Endothelial cell of umbilical vein (primary cell): ENCODE data around the gene FOXK1. TPM values are rescaled to one million over a fixed set of nuclear protein-coding genes. Genes with fewer than 3 reads are reported as not detected.

Experiments used
- BruUV-seq: library from RNA; stranded (reverse); fragments of 400-500 nt; replicated peaks from 2 replicates; lab custom pipeline; 2021; lab: Mats Ljungman, UMichigan
- CTCF ChIA-PET: fragments of 300-600, 350-600 bp; sonication (Branson Sonifier 250); formaldehyde crosslinking; loops from one replicate; lab custom pipeline; 2021; ENCODE audit warnings: antibody characterized with exemption, inconsistent platforms; lab: Charles Lee
- POLR2A ChIA-PET: fragments of 300-600, 350-600 bp; sonication (Branson Sonifier 250); formaldehyde crosslinking; loops from one replicate; lab custom pipeline; 2021; ENCODE audit warnings: antibody characterized with exemption, inconsistent platforms; lab: Charles Lee
- DNase-seq: peaks from one replicate; pipeline ENCODE4 v3.0.0-alpha.2; 2011; ENCODE audit warnings: low read depth, low spot score
- FAIRE-seq: peaks from 2 replicates; lab custom pipeline; 2011; peaks lifted over from hg19 to GRCh38; lab: Jason Lieb, UNC
- H2AFZ ChIP-seq: 2 replicates; pipeline ENCODE4 v1.6.0; 2012; ENCODE audit warnings: low read depth, low read length, control low read depth, inconsistent platforms
- H3K27ac ChIP-seq: 2 replicates; pipeline ENCODE4 v1.5.1; 2011; ENCODE audit warnings: low read depth, mild to moderate bottlenecking, control low read depth, low read length, moderate library complexity; ENCODE audit not compliant: insufficient read depth
- H3K27me3 ChIP-seq, 2 experiments: 2 replicates each; pipeline versions ENCODE4 v1.6.0 to v1.6.1; 2011; ENCODE audit warnings: low read length in 2 of 2, mixed read lengths in 1 of 2; ENCODE audit not compliant: control insufficient read depth in 2 of 2, insufficient read depth in 2 of 2
- H3K36me3 ChIP-seq, 2 experiments: 2 replicates in 1 of 2; 3 replicates in 1 of 2; pipeline ENCODE4 v1.5.1; 2011; ENCODE audit warnings: low read length in 2 of 2, mild to moderate bottlenecking in 1 of 2, moderate library complexity in 1 of 2; ENCODE audit not compliant: control insufficient read depth in 2 of 2, insufficient read depth in 2 of 2; ENCODE audit errors: extremely low read depth in 1 of 2
- H3K4me1 ChIP-seq: 3 replicates; pipeline ENCODE4 v1.5.1; 2011; ENCODE audit warnings: mild to moderate bottlenecking, low read length; ENCODE audit not compliant: control insufficient read depth, insufficient read depth; ENCODE audit errors: extremely low read depth
- H3K4me2 ChIP-seq: 2 replicates; pipeline ENCODE4 v1.6.1; 2011; ENCODE audit warnings: low read length, control low read depth, mixed read lengths; ENCODE audit not compliant: insufficient read depth
- H3K4me3 ChIP-seq, 3 experiments: fragments of 200-600 bp in 1 of 3; sonication (generic), shearing (Covaris generic) in 1 of 3; replicated peaks in 1 of 3; 2 replicates each; pipeline ENCODE4 v1.5.1; 2011 to 2016; ENCODE audit warnings: control low read depth in 3 of 3, low read length in 3 of 3, mild to moderate bottlenecking in 2 of 3, inconsistent platforms in 1 of 3, low read depth in 1 of 3, moderate library complexity in 1 of 3; ENCODE audit not compliant: insufficient read depth in 1 of 3
- H3K79me2 ChIP-seq: 2 replicates; pipeline ENCODE4 v1.6.0; 2012; ENCODE audit warnings: low read length, inconsistent platforms; ENCODE audit not compliant: control insufficient read depth, insufficient read depth
- H3K9ac ChIP-seq: replicated peaks from 2 replicates; pipeline ENCODE3; 2011; ENCODE audit warnings: low read length, control low read depth; ENCODE audit not compliant: insufficient read depth; ENCODE audit errors: extremely low read depth
- H3K9me1 ChIP-seq: replicated peaks from 3 replicates; pipeline ENCODE4 v1.6.0; 2011; ENCODE audit warnings: mild to moderate bottlenecking, low read length; ENCODE audit not compliant: control insufficient read depth, insufficient read depth; ENCODE audit errors: extremely low read depth
- H3K9me3 ChIP-seq: replicated peaks from 2 replicates; pipeline ENCODE4 v1.5.1; 2012; ENCODE audit warnings: low read length, inconsistent platforms; ENCODE audit not compliant: control insufficient read depth, insufficient read depth
- H4K20me1 ChIP-seq: replicated peaks from 2 replicates; pipeline ENCODE3; 2011; ENCODE audit warnings: mild to moderate bottlenecking, low read length; ENCODE audit not compliant: control insufficient read depth, insufficient read depth; ENCODE audit errors: extremely low read depth
- CTCF ChIP-seq, 2 donors: IDR thresholded peaks; 1 replicate in 1 of 2; 2 replicates in 1 of 2; pipeline ENCODE4 v1.5.1; 2011; ENCODE audit warnings: low read length in 2 of 2, mild to moderate bottlenecking in 2 of 2, moderate library complexity in 2 of 2, control low read depth in 1 of 2, inconsistent platforms in 1 of 2, low read depth in 1 of 2; ENCODE audit not compliant: insufficient read depth in 1 of 2; ENCODE audit errors: extremely low read depth in 1 of 2
- EZH2 ChIP-seq: IDR thresholded peaks from 2 replicates; pipeline ENCODE4 v1.6.1; 2012; ENCODE audit warnings: borderline replicate concordance, low read depth, mild to moderate bottlenecking, moderate library complexity, low read length, inconsistent platforms; ENCODE audit not compliant: severe bottlenecking
- FOS ChIP-seq: IDR thresholded peaks from 2 replicates; pipeline ENCODE4 v1.6.1; 2011; ENCODE audit warnings: mild to moderate bottlenecking, low read length, moderate library complexity, borderline replicate concordance; ENCODE audit not compliant: insufficient read depth
- GATA2 ChIP-seq: IDR thresholded peaks from 2 replicates; pipeline ENCODE4 v1.7.0; 2011; ENCODE audit warnings: low read depth, mild to moderate bottlenecking, moderate library complexity, mixed read lengths, low read length; ENCODE audit not compliant: insufficient read length, insufficient read depth
- JUN ChIP-seq: IDR thresholded peaks from 2 replicates; pipeline ENCODE4 v1.6.1; 2011; ENCODE audit warnings: borderline replicate concordance, low read depth; ENCODE audit not compliant: insufficient read length, insufficient read depth
- MAX ChIP-seq: IDR thresholded peaks from 2 replicates; pipeline ENCODE4 v1.6.1; 2011; ENCODE audit not compliant: insufficient read depth, insufficient read length
- MYC ChIP-seq: IDR thresholded peaks from one replicate; pipeline ENCODE4 v1.6.1; 2011; ENCODE audit warnings: mild to moderate bottlenecking, low read depth, low read length
- POLR2A ChIP-seq: IDR thresholded peaks from 2 replicates; pipeline ENCODE4 v1.6.1; 2012; ENCODE audit warnings: low read depth, mild to moderate bottlenecking, control low read depth, low read length
- POLR2AphosphoS5 ChIP-seq: IDR thresholded peaks from 2 replicates; pipeline ENCODE4 v1.6.1; 2012; ENCODE audit warnings: low read depth, mild to moderate bottlenecking, control low read depth, low read length, moderate library complexity; ENCODE audit not compliant: insufficient read depth
- dilution Hi-C: fragments of 300-500 bp; cut with MboI; formaldehyde crosslinking; loops from one replicate; pipeline ENCODE4 v1.15.0; 2019; ENCODE audit warnings: low sequenced_read_pairs; ENCODE audit not compliant: extremely low pct_ligation_motif_present
- intact Hi-C: fragments of 100-400 bp; cut with micrococcal nuclease; formaldehyde crosslinking; loops from one replicate; pipeline ENCODE4 v1.10.0; 2022
- polyA plus RNA-seq, 4 experiments: library from polyadenylated mRNA; depleted of rRNA in 3 of 4; stranded (reverse) in 3 of 4; unstranded in 1 of 4; fragments of >200 nt; gene quantifications; 2 replicates each; pipeline versions ENCODE4 v1.2.1 to v1.2.3, GENCODE V29; 2011 to 2012; ENCODE audit warnings: missing spikeins in 1 of 4
- total RNA-seq: library from RNA; stranded (reverse); gene quantifications from 2 replicates; pipeline ENCODE4 v1.2.3, GENCODE V29; 2021

FOXK1 gene
- total and polyA plus RNA-seq, 2 donors (not counting 3 experiments of a cell fraction or from before 2014, with no cell fraction given), result 8.0 to 52.1 TPM

- H3K9me3 ChIP-seq, result no peaks in the 10 kb centered on the region
- peaks cover 10% of the 10 kb centered on the region for H3K4me1 ChIP-seq
- no peaks in the 10 kb centered on the region for H3K27me3 ChIP-seq
- no peak overlapping the region for H3K4me2 ChIP-seq
- BruUV-seq, result no TSS peak
- no peaks in the 10 kb centered on the region for H4K20me1 ChIP-seq
- intact Hi-C loops, result no loop called here
- no peak overlapping the region for H3K27ac ChIP-seq
- POLR2A ChIA-PET, result no interaction called here
- no peak for FAIRE-seq
- CTCF ChIA-PET, result interaction anchor here (1.1 to 1.5 kb wide), 4 partner anchors 10 to 34 kb away, joined by 3 to 6 read pairs (median 4); no protein-coding TSS in a partner anchor
- no peak for TF ChIP-seq POLR2AphosphoS5
- TF ChIP-seq CTCF (IDR thresholded peaks at IDR 0.05; ENCODE audit: extremely low read depth in 1 of 2, insufficient read depth in 1 of 2, low read depth in 1 of 2, low read length in 2 of 2), result no peak
- TF ChIP-seq GATA2, result no peak
- TF ChIP-seq JUN, result no peak
- TF ChIP-seq MYC, result no peak
- TF ChIP-seq FOS, result no peak
- TF ChIP-seq EZH2, result no peak
- no peak for TF ChIP-seq MAX
- TF ChIP-seq POLR2A, result no peak
- H2AFZ ChIP-seq, result no peak overlapping the region
- no peaks in the 10 kb centered on the region for H3K9me1 ChIP-seq
- DNase-seq, result no peak
- no peak overlapping the region for H3K9ac ChIP-seq
- peaks cover 0 to 2% of the 10 kb centered on the region in 2 experiments for H3K36me3 ChIP-seq
- dilution Hi-C loops, result no loop called here
- H3K4me3 ChIP-seq, result no peak overlapping the region
- H3K79me2 ChIP-seq, result peaks cover 58% of the 10 kb centered on the region
Observed at GRCh38 chr7:4734587-4735345, 52.7 kb downstream of the FOXK1 start.
